Spleen (tissue), 11 donors: ENCODE measurements around the gene WAS. TPM values are rescaled to one million over a fixed set of nuclear protein-coding genes. Genes with fewer than 3 reads are reported as not detected.

ENCODE experiments used
- DNase-seq: peaks from one replicate; pipeline ENCODE4 v3.0.0-alpha.2; 2020
- H3K27ac ChIP-seq, 8 donors: fragments of 200-600 bp; sonication (generic) in 7 of 8; 1 replicate in 4 of 8; 2 replicates in 4 of 8; pipeline versions ENCODE4 v1.5.0 to v1.8.0; 2016 to 2021; ENCODE audit warnings: inconsistent platforms in 4 of 8, mild to moderate bottlenecking in 4 of 8, moderate library complexity in 1 of 8
- H3K27me3 ChIP-seq, 7 donors: fragments of 200-600 bp; sonication (generic) in 6 of 7; replicated peaks in 1 of 7; 1 replicate in 4 of 7; 2 replicates in 3 of 7; pipeline versions ENCODE4 v1.5.0 to v1.8.0; 2016 to 2021; ENCODE audit warnings: inconsistent platforms in 3 of 7, mild to moderate bottlenecking in 1 of 7
- H3K36me3 ChIP-seq, 6 donors: fragments of 200-600 bp; sonication (generic) in 5 of 6; 1 replicate in 4 of 6; 2 replicates in 2 of 6; pipeline versions ENCODE4 v1.5.0 to v1.8.0; 2016 to 2021; ENCODE audit warnings: inconsistent platforms in 2 of 6
- H3K4me1 ChIP-seq, 6 donors: fragments of 200-600 bp; sonication (generic) in 5 of 6; 1 replicate in 3 of 6; 2 replicates in 3 of 6; pipeline versions ENCODE4 v1.5.0 to v1.8.0; 2016 to 2021; ENCODE audit warnings: inconsistent platforms in 3 of 6
- H3K4me3 ChIP-seq, 8 donors: fragments of 200-600 bp; sonication (generic) in 7 of 8; 1 replicate in 4 of 8; 2 replicates in 4 of 8; pipeline versions ENCODE4 v1.5.0 to v1.8.0; 2016 to 2021; ENCODE audit warnings: inconsistent platforms in 4 of 8, mild to moderate bottlenecking in 4 of 8, moderate library complexity in 2 of 8
- H3K9me3 ChIP-seq, 8 donors: fragments of 200-600 bp; sonication (generic) in 7 of 8; 1 replicate in 4 of 8; 2 replicates in 4 of 8; pipeline versions ENCODE4 v1.5.0 to v1.8.0; 2016 to 2021; ENCODE audit warnings: inconsistent platforms in 4 of 8
- CTCF ChIP-seq, 11 experiments: fragments of 200-600 bp in 7 of 11; fragments of 450-650 bp in 4 of 11; sonication (generic) in 4 of 11; IDR thresholded peaks in 8 of 11; conservative IDR thresholded peaks in 3 of 11; 1 replicate in 7 of 11; 2 replicates in 4 of 11; pipeline versions ENCODE4 v1.4.0 to v1.8.0; 2016 to 2021; ENCODE audit warnings: antibody characterized with exemption in 11 of 11, inconsistent platforms in 4 of 11, mild to moderate bottlenecking in 1 of 11
- POLR2A ChIP-seq, 3 donors: fragments of 450-650 bp; IDR thresholded peaks; one replicate each; pipeline ENCODE4 v1.5.1; 2017; ENCODE audit warnings: antibody characterized with exemption in 3 of 3, mild to moderate bottlenecking in 1 of 3
- POLR2AphosphoS5 ChIP-seq, 3 donors: sonication (generic); formaldehyde crosslinking; IDR thresholded peaks; one replicate each; pipeline ENCODE4 v1.5.1; 2017; ENCODE audit warnings: antibody characterized with exemption in 3 of 3
- WGBS, 5 donors: extraction: QIAGEN DNeasy Blood & Tissue Kit in 3 of 5; methylation state at CpG; one replicate each; pipeline versions ENCODE4 v1.1.5 to v1.1.7; 2013 to 2018; 5-methylcytosine and 5-hydroxymethylcytosine counted together
- intact Hi-C: fragments of 100-400 bp; cut with DNase I; formaldehyde crosslinking; loops from one replicate; pipeline ENCODE4 v1.15.0; 2023; ENCODE audit warnings: low total_unique reads
- polyA plus RNA-seq, 3 donors: library from polyadenylated mRNA; stranded (reverse); fragments of 200-250 nt; gene quantifications; one replicate each; pipeline ENCODE4 v1.2.1, GENCODE V29; 2013
- total RNA-seq, 7 donors: library from RNA; depleted of rRNA in 3 of 7; stranded (reverse); fragments of >200 nt in 3 of 7; fragmentation: NEBNext Ultra II Directional in 4 of 7; extraction: Animal tissue kit (Norgen Biotek cat#: 25700) in 4 of 7; gene quantifications; one replicate each; pipeline versions ENCODE4 v1.1.0 to v1.2.1, GENCODE V29; 2016 to 2021
- donor health status: healthy with polysubstance abuse.
- donor health status: DM: no; HTN: no; CAD: no; lungs with moderate emphysema.
- donor health status: DM: no; HTN: no; CAD: no.
- donor health status: Bipolar disorder and iron deficiency.
- donor health status: healthy.
- donor health status: DM: no; HTN: no; CAD: no.
- donor health status: DM: yes; HTN: yes; CAD: no.

WAS gene
- total and polyA plus RNA-seq, 10 donors: 53.5 to 169 (median 102) TPM

- H3K27ac ChIP-seq: peak overlapping the region in 3 of 8 donors; percentile 7 to 50 (median 35)
- intact Hi-C loops: no loop called here
- H3K4me1 ChIP-seq: peaks cover 0 to 27% (median 7%) of the 10 kb centered on the region in 6 donors
- TF ChIP-seq POLR2AphosphoS5 (IDR thresholded peaks at IDR 0.05): no peak
- TF ChIP-seq POLR2A (IDR thresholded peaks at IDR 0.05): no peak
- TF ChIP-seq CTCF (IDR thresholded peaks at IDR 0.05 in 8 of 11, conservative IDR thresholded peaks at IDR 0.05 in 3 of 11): no peak
- H3K9me3 ChIP-seq: no peaks in the 10 kb centered on the region
- no peaks in the 10 kb centered on the region for H3K27me3 ChIP-seq
- peak; percentile 65 for DNase-seq
- no peak overlapping the region for H3K4me3 ChIP-seq
- peaks cover 0 to 80% (median 14%) of the 10 kb centered on the region in 6 donors for H3K36me3 ChIP-seq
- 33 to 85% (median 63%) methylated on average over 1 to 2 of the region's 2 CpGs; no CpG with 5 or more reads in 1 of the 5 donors for WGBS, 5 donors
Observed at GRCh38 chrX:48702032-48702431, 18.4 kb downstream of the WAS start.

GRCh38 chrX:48702716-48703115 is 19.1 kb downstream of the WAS start:
- Histone ChIP-seq H3K27ac (peak overlapping the region in 3 of 8 donors; percentile 7 to 50 (median 35)), H3K27me3 (no peaks in the 10 kb centered on the region), H3K4me3 (no peak overlapping the region), H3K9me3 (no peaks in the 10 kb centered on the region), H3K36me3 (peaks cover 0 to 87% (median 14%) of the 10 kb centered on the region in 6 donors), H3K4me1 (peaks cover 0 to 20% (median 2%) of the 10 kb centered on the region in 6 donors)
- intact Hi-C loops: no loop called here
- WGBS, 5 donors: 75 to 89% (median 82%) methylated on average over 4 of the region's 4 CpGs
- no peak for TF ChIP-seq POLR2AphosphoS5 (IDR thresholded peaks at IDR 0.05)
- no peak for TF ChIP-seq POLR2A (IDR thresholded peaks at IDR 0.05)
- TF ChIP-seq CTCF (IDR thresholded peaks at IDR 0.05 in 8 of 11, conservative IDR thresholded peaks at IDR 0.05 in 3 of 11): no peak
- peak; percentile 13 for DNase-seq

- DNase-seq: no peak
- H3K4me3 ChIP-seq: no peak overlapping the region
- no peak overlapping the region for H3K27ac ChIP-seq
- no peaks in the 10 kb centered on the region for H3K9me3 ChIP-seq
- peaks cover 0 to 17% (median 2%) of the 10 kb centered on the region in 6 donors for H3K4me1 ChIP-seq
- no peak for TF ChIP-seq CTCF (IDR thresholded peaks at IDR 0.05 in 8 of 11, conservative IDR thresholded peaks at IDR 0.05 in 3 of 11)
- TF ChIP-seq POLR2AphosphoS5 (IDR thresholded peaks at IDR 0.05): no peak
- TF ChIP-seq POLR2A (IDR thresholded peaks at IDR 0.05): no peak
- peaks cover 0 to 92% (median 14%) of the 10 kb centered on the region in 6 donors for H3K36me3 ChIP-seq
- WGBS, 5 donors: 72 to 93% (median 86%) methylated on average over 7 of the region's 7 CpGs
- H3K27me3 ChIP-seq: no peaks in the 10 kb centered on the region
- intact Hi-C loops: no loop called here
Observed at GRCh38 chrX:48703228-48703627, 19.6 kb downstream of the WAS start.

GRCh38 chrX:48703642-48704481 is 20.3 kb downstream of the WAS start:
- H3K36me3 ChIP-seq: peaks cover 0 to 97% (median 14%) of the 10 kb centered on the region in 6 donors
- no peaks in the 10 kb centered on the region for H3K9me3 ChIP-seq
- no peak overlapping the region for H3K4me3 ChIP-seq
- TF ChIP-seq POLR2AphosphoS5 (IDR thresholded peaks at IDR 0.05) (no peak), CTCF (IDR thresholded peaks at IDR 0.05 in 8 of 11, conservative IDR thresholded peaks at IDR 0.05 in 3 of 11) (no peak)
- DNase-seq: peak; percentile 38
- H3K4me1 ChIP-seq: peaks cover 0 to 17% (median 2%) of the 10 kb centered on the region in 6 donors
- H3K27ac ChIP-seq: no peak overlapping the region
- intact Hi-C loops: no loop called here
- 61 to 89% (median 75%) methylated on average over 4 of the region's 4 CpGs for WGBS, 5 donors
- no peaks in the 10 kb centered on the region for H3K27me3 ChIP-seq
